ENCODE measurements around the gene CPZ.

- TF ChIP-seq, protein P1, sequence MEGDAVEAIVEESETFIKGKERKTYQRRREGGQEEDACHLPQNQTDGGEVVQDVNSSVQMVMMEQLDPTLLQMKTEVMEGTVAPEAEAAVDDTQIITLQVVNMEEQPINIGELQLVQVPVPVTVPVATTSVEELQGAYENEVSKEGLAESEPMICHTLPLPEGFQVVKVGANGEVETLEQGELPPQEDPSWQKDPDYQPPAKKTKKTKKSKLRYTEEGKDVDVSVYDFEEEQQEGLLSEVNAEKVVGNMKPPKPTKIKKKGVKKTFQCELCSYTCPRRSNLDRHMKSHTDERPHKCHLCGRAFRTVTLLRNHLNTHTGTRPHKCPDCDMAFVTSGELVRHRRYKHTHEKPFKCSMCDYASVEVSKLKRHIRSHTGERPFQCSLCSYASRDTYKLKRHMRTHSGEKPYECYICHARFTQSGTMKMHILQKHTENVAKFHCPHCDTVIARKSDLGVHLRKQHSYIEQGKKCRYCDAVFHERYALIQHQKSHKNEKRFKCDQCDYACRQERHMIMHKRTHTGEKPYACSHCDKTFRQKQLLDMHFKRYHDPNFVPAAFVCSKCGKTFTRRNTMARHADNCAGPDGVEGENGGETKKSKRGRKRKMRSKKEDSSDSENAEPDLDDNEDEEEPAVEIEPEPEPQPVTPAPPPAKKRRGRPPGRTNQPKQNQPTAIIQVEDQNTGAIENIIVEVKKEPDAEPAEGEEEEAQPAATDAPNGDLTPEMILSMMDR (IDR thresholded peaks at IDR 0.05): no peak
- TF ChIP-seq EZH2phosphoT487 (IDR thresholded peaks at IDR 0.05): no peak
Observed at GRCh38 chr4:8589823-8590545, 2.6 kb upstream of the CPZ start.
